Ramos (cell line): Measurements from ENCODE around the gene H1-8.

Source experiments
- in situ Hi-C: fragments of 300-500 bp; cut with MboI; formaldehyde crosslinking; loops from one replicate; pipeline ENCODE4 v1.14.3; 2022; ENCODE audit warnings: low sequenced_read_pairs; ENCODE audit not compliant: unreplicated experiment

H1-8 gene

DNA sequence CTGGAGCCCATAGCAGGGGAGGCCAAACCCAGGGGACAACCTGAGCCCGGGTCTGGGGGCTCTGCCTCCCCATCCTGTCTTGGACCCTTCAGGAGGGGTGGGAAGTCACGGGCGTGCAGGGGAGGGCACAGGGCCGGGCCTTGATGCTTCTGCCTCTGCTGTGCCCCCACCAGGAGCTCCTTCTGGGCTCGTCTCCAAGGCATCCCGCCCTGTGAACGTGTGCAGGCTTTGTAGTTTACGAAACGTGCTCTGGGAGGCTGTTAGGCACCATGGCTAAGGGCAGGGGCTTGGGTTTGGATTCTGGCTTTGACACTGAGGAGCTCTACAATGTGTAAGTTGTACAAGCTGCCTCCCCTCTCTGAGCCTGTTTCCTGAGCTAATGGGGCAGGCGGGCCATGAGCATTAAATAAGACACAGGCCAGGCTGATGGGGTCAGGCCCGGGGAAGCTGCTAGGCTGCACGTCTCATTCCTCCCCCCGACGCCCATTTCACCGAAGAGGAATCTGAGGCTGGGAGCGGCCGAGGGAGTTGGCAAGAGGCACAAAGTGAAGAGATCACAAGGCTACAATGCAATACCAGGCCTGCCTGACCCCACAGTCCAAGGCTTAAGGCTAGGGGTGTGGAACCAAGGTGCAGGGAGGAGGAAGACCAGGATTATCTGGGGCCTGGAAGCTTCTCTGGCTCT lies 43.9 kb downstream of the H1-8 start:
- in situ Hi-C loops, result no loop called here

DNA sequence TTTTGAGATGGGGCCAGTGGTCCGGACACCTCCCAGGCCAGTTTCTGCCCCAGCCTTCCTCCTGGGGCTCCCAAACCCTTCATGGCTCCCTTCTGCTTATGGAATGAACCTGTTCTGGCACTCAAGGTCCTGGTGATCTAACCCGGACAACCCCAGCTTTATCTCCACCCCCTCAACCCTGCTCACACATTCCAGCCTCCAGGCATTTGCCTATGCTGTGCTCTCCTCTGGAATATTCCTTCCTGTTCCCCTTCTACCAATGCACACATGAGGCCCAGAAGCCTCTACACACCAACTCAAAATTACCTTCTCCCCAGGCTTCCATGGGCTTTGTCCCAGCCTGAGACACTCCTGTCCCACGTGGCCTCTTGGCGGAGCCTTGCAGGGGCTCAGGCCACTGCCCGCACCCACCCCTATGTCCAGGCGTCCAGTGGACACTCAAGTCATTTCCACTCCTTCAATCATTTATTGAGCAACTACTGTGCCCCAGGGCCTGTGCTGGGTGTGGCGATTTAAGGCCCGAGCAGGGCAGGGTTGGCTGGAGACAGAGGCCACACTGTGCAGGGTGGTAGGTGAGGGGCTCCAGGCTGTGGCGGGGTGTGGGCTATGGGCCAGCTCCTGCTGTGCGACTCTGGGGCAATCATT lies 44.7 kb downstream of the H1-8 start:
- in situ Hi-C loops, result no loop called here

DNA sequence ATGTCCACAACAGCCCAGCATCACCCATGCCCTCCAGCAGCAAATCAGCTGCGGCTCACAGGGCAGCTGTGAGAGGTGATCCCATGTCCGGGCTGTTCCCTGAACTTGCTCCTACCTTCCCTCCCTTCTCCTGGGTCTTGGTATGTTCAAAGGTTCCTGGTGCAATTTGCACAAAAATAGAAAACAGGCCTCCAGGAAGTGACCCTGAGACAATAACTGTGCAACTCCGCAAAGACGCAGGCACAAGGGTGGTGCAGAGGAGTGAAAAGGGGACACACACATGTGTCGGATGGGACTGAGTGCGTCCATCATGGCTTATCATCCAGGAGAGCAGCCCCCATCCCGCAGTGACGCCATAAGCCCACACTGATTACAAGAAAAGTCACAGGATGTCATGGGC lies 47.2 kb downstream of the H1-8 start:
- in situ Hi-C loops, result no loop called here

DNA sequence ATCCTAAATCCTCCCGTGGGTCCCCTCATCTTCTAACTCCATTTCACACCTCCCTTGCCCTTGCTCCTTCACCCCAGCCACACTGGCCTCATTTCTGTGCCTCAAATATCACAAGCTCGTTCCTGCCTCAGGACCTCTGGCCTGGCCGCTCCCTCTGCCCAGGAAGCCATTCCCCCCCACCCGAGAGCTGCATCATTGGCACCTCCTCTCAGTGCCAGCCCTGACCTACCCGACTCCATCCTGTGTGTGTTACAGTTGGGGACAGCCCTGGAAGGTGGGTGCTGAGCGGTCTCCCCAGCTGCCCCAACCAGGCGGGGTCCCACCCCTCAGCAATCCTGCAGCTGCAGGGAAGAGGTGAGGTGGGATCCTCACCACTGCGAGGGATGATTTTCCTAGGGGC lies 49.0 kb downstream of the H1-8 start:
- in situ Hi-C loops, result no loop called here

DNA sequence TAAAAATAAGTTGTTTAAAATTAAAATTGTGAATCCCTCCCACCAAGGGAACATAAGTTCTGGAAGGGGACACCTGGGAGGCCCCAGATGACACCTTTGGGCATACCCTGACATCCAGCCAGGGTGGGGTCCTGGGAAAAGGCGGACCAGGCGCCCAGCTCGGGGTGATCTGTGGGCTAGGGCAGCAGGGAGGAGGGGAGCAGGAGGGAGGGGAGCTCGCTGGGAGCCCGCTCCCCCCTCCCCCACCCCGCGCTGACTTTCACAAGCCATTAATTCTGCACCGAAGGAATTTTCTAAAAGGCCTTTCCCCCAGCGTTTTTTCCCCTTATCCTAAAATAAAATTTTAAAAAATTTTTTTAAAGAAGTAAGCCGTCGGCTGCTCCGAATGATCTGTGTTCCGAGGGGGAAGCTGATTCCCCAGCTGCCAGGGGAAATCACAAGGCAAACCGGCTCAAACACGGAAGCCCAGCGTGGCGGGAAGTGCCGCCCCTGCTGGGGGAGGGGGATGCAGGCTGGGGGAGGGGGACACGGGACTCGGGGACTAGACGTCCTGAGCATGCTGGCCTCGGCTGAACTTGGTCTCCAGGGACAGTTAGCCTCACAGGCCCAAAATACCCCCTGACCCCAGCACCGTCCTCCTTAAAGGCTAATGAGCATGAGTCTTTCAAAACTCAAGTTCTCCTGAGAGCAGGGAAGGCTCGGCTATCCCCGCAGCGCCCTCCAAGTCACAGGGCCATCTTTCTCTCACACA lies 49.6 kb downstream of the H1-8 start:
- in situ Hi-C loops, result no loop called here

DNA sequence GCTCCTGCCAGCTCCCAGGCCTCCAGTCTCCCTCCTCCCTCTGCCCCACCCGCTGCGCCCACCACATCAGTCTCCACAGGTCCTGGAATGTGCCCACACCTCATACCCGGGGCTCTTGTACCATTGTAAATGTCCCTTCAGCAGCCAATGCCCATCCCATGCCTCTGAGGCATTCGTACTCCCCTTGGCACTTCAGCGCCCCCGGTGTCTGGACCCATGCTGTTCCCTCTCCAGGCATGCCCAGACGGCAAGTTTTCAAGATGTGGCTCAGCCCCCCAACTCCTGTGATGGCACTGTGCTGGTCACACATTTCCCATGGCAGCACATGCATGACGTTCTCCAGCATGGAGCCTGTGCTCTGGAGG lies 50.2 kb downstream of the H1-8 start:
- in situ Hi-C loops, result no loop called here

DNA sequence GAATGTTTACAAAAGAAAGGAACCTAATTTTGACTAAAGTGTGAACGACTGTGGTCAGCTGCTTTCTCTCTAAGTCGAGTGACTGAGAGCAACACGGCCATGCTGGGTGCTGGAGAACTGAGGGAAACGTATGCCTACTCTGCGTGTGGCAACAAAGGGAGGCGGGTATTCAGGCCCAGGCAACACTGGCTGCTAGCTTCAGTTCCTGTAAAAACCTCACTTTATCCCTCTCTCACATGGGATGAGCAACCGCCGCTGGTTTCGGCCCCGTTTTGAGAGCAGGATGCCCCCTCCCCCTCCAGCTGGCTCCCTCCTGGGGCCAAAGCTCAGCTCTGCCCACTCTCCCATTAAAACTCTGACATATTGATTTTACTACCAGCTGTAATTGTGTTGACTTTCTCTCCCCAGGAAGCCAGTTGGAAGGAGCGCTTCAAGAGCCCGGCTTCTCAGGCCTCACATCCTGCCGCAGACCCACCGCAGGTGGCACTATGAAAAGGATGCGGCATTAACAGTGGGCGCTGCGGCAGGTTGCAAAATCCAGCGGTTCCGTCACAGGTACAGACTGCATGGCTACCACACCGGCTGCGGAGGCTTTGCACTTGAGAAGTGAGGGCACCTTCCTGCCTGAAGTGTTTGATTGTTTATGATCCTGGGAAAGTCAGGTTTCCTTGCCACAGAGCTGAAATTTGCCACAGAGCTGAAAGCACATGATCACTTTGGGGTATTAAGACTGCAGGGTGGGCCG lies 50.8 kb downstream of the H1-8 start:
- in situ Hi-C loops, result no loop called here

DNA sequence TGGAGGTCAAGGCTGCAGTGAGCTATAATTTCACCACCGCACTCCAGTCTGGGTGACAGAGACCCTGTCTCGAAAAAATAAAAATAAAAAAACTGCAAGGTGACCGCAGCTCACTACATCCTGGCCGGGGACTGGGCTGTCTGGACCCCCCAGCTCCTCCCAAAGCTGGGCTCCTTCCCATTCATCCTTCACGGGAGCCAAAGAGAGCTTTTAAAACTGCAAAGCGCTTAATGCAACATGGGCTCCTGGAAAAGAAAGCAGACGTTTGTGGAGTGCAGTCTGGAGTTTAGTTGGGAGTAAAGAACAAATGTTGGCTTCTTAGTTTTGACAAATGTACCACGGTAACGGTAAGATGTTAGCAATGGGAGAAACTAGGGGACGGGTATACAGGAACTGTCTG lies 51.4 kb downstream of the H1-8 start:
- in situ Hi-C loops, result no loop called here

DNA sequence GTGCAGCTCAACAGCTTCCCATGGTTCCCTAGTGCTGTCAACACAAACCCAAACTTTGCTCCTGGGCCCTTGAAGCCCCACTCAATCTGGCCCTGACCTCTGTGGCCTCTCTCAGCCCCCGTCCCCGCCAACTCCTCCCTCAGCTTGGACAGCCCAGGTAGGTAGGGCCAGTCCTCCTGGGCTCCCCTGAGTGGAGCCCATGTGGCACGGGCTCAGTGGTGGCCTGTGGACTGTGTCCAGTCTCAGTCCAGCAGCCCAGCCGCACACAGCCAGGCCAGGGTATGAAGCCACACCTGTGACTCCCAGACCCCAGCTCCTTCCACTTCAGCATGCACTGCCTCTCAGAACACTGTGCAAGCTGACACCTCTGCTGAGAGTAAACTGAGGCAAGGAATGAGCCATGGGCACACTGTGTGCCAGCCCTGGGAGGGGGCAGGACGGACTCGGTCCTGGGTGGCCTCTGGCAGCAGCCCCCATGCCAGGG lies 52.0 kb downstream of the H1-8 start:
- in situ Hi-C loops, result no loop called here

DNA sequence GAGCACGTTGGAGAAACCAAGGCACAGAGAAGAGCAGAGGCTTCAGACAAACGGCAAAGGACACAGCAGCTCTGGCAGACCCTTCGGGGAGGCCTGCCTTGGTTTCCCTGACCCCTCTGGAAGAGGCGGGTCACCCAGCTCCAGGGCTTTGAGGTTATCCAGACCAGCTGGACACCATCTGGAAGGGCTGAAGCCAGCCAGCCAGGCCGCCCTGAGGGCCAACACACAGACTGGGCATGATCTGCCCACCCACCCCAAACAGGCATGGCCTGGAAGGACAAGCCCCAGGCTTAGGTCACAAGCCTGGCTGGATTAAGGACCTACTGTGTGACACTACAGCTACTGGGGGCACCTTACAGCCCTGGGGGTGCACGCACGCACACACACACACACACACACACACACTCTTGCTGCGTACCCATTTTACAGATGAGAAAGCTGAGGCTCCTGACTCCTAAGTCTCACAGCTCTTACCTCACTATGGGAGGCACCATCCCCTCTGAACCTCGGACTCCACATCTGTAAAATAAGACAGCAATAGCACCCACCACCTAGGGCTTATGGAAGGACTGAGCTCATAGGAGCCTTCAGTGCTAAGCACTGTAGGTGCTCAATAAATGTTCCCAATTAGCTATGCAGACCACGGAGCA lies 52.7 kb downstream of the H1-8 start:
- in situ Hi-C loops, result no loop called here

DNA sequence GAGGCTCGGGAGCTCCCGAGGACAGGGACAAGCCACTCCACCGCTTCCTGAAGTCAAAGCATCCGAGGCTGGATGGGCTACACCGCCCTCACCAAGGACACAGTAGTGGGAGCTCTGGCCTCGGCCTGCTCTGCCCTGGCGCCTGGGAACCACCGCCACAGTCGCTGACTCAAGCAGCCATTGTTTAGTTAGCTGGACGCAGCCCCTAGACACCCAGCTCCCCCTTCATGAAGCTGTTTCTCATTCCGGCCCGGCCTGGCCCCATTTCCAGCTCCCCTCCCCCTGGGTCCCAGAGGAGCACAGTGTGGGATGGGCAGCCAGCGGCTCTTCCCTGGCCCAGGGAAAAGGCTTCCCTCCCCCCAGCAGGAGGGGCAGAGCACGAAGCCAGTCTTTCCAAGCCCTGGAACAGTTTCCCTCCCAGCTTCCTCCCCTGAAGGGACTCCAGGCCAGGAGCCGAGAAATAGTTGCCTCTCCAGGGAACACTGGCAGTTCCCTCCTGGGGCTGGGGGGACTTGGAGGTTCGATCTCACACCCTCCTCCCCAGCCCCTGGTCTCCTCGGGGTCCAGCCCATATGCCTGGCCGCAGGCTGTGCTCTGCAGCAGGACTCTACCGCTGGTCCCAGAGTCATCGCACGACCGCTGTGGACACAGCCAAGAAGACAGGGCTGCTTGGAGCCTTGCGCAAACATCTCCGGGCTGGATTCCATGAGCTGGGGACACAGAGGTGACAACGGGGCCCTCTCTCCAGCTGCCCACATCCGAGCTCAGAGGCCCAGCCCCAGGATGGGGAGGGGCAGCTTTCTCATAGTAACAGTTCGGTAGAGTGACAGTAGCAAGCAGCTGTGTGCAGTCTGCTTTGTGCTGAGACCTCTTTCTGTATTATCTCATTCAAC lies 53.5 kb downstream of the H1-8 start:
- in situ Hi-C loops, result no loop called here

DNA sequence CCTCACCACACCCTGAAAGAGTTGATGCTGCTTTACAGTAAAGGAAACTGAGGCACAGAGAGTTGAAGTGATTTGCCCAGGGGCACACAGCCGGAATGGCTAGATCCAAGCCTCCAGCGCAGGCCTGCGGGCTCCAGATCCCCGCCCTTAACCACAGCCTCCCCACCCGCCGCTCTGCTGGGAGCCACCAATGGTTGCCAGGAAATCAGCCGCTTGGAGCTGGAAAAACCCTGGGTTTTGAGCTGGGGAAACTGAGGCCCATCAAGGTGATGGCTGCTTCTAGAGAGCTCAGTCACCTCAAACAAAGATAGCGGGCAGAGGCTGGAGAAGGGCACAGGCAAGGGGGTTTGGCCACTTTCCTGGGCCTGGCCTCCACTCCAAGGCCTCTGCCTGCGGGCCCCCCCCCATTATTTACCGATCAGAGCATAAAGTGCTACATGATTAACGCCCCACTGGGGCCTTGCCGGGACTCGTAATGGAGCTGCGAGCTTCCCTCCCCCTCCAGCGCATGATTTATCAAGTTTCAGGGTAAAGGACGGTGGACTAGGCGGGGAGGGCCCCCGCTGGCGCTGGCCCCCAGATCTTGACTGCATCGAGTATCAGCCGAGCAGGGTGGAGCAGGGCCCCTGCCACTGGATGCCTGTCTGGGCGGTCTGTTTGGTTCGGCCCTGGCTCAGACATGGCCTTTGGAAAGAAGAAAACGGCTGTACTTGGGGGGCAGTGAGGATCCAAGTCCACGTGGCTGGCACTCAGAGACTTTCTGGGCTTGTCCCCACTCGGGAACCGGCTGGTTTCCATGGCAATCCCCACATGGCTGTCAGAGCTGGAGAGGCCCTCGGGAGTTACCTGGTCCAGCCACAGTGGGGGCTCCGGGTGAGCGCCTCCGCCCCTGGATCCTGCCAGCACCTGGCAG lies 54.4 kb downstream of the H1-8 start:
- in situ Hi-C loops, result no loop called here

DNA sequence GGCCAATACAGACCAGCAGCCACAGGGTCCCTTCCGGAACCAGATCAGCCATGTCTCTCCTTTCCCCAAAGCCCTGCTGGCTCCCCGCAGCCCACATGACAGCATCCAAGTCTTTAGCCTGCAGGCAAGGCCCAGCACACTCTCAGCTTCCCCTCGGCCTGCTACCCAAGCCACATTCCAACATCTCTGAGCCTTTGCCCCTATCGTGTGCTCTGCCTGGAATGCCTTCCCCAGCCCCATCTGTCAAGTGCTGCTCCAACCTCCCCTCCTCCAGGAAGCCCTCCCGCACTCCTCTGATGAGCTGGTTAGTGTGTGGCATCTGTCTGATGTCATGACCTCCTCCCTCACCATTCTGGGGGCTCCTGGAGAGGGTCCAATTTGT lies 55.0 kb downstream of the H1-8 start:
- in situ Hi-C loops, result no loop called here

DNA sequence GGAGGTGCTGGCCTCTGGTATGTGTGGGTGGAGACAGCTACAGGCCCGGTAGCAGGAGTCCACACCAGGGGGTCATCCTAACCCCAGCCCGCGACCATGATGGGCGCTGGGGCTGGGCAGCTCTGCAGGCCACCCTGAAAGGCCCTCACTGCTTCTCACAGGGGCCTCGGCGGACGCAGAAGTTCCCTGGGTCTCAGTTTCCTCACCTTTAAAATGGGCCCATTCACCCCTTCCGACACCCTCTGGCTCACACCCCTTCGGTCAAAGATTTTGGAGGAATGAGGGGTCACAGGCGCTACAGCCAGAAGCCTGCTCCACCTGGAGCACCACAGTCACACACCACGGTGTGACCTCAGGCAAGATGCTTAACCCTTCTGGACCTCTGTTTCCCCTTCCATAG lies 55.5 kb downstream of the H1-8 start:
- in situ Hi-C loops, result no loop called here

DNA sequence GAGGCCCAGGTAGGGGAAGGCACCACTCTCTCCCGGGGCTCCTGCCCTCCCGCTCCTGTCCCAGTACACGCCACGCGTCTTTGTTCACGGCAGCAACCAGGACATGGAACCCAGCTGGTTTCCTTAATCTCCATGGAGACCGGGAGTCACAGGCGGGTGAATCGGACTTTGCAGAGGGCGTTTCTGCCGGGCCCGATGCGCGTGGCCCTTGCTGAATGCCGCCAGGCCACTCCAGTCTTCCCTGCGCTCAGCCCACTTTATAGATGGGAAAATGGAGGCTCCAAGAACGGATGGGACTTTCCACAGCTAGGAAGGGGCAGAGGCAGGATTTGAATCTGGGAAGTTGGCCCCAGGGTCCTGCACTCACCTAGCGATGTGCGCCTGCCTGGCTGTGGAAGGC lies 56.1 kb downstream of the H1-8 start:
- in situ Hi-C loops, result no loop called here

DNA sequence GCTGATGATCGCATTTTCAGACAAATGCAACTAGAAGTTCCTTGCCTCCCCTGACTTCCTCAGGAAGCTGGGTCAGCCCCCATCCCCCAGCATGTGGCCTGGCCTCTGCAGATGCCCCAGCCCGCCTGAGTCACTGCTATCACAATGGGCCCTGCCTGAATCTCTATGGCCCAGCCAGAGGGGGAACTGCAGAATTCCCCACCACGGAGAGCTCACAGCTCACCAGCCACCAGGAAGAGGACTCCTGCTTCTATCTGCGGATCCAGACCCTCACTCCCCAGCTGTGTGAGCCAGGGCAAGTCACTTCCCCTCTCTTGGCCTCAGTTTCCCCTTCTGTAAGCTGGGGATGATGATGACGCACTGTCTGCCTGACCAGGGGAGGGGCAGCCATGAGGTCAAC lies 56.6 kb downstream of the H1-8 start:
- in situ Hi-C loops, result no loop called here

DNA sequence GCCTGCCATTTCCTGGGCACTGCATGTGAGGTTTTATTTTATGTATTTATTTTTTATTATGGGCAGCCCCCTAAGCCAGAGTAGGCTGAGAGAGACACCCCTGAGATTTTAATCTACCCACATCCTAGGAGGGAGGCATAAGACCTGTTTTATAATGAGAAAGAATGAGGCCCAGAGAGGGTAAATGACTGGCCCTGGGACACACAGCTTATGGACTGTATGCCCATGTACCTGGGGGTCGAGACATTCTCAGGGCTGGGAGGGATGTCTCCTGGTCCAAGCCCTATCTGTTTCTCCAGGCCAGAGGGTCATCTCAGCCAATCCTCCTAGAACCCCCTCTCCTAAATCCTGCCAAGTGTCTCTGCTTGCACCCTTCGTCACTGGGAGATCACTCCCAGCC lies 57.4 kb downstream of the H1-8 start:
- in situ Hi-C loops, result no loop called here
